Colonic mucosa (tissue), 4 donors: ENCODE results near the gene GRIA4. TPM values are rescaled to one million over a fixed set of nuclear protein-coding genes. Genes with fewer than 3 reads are reported as not detected.
"Not testable (repeated sequence)": the region's sequence is repeated elsewhere in the genome, so short reads cannot be mapped to it uniquely, and the experiment has no call there.

Source experiments
- DNase-seq: peaks from one replicate; pipeline ENCODE4 v3.0.0-alpha.2; 2020
- H3K27ac ChIP-seq: fragments of 200-600 bp; one replicate; pipeline ENCODE4 v1.8.0; 2021
- H3K27me3 ChIP-seq: fragments of 200-600 bp; one replicate; pipeline ENCODE4 v1.8.0; 2021
- H3K36me3 ChIP-seq: fragments of 200-600 bp; one replicate; pipeline ENCODE4 v1.8.0; 2021
- H3K4me1 ChIP-seq: fragments of 200-600 bp; one replicate; pipeline ENCODE4 v1.8.0; 2021; ENCODE audit warnings: mild to moderate bottlenecking
- H3K4me3 ChIP-seq: fragments of 200-600 bp; one replicate; pipeline ENCODE4 v1.8.0; 2021
- H3K9ac ChIP-seq, 2 donors: one replicate each; pipeline ENCODE4 v1.7.0; 2013; ENCODE audit warnings: control low read depth in 2 of 2, low read depth in 2 of 2, low read length in 2 of 2
- H3K9me3 ChIP-seq: fragments of 200-600 bp; one replicate; pipeline ENCODE4 v1.8.0; 2021
- intact Hi-C: fragments of 100-400 bp; cut with DNase I; formaldehyde crosslinking; loops from one replicate; pipeline ENCODE4 v1.14.1; 2022
- total RNA-seq, 2 donors: library from RNA; stranded (reverse); fragmentation: NEBNext Ultra II Directional in 1 of 2; extraction: Animal tissue kit (Norgen Biotek cat#: 25700) in 1 of 2; gene quantifications; one replicate each; pipeline ENCODE4 v1.2.1, GENCODE V29; 2021
- TF ChIP-seq, protein P1 (sequence below): fragments of 200-600 bp; IDR thresholded peaks from one replicate; pipeline ENCODE4 v1.8.0; 2022; ENCODE audit warnings: antibody characterized with exemption, mild to moderate bottlenecking
- donor health status: healthy.
- donor health status: DM: no; HTN: no; CAD: no.
- donor health status: DM: no; HTN: no; CAD: no.

GRIA4 gene
- total RNA-seq, 2 donors from 2014 or later = 0.67 to 0.69 TPM

DNA sequence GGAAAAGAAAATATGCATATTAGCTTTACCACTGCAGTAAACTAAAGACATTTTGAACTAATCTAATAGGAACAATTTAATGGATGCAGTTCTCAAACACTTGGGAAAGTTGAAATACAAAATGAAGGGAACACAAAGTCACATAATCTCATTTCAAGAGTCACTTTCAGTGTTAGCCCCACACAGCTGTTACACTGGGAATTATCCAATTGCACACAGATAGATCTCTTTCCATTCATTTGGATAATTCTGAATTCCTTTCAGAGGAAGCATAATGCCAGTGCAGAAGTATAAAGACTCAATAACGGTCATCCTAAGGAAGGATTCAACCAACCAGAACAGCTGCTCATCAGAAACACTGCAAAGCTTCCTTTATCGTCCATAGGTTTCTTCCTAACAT is 173.3 kb downstream of the GRIA4 start:
- Histone ChIP-seq H3K27me3 (no peaks in the 10 kb centered on the region), H3K36me3 (no peaks in the 10 kb centered on the region), H3K27ac (no peak overlapping the region), H3K9me3 (no peaks in the 10 kb centered on the region), H3K4me1 (no peaks in the 10 kb centered on the region), H3K9ac (no peak overlapping the region), H3K4me3 (no peak overlapping the region)
- no peak for DNase-seq
- intact Hi-C loops = no loop called here
- TF ChIP-seq, protein P1, sequence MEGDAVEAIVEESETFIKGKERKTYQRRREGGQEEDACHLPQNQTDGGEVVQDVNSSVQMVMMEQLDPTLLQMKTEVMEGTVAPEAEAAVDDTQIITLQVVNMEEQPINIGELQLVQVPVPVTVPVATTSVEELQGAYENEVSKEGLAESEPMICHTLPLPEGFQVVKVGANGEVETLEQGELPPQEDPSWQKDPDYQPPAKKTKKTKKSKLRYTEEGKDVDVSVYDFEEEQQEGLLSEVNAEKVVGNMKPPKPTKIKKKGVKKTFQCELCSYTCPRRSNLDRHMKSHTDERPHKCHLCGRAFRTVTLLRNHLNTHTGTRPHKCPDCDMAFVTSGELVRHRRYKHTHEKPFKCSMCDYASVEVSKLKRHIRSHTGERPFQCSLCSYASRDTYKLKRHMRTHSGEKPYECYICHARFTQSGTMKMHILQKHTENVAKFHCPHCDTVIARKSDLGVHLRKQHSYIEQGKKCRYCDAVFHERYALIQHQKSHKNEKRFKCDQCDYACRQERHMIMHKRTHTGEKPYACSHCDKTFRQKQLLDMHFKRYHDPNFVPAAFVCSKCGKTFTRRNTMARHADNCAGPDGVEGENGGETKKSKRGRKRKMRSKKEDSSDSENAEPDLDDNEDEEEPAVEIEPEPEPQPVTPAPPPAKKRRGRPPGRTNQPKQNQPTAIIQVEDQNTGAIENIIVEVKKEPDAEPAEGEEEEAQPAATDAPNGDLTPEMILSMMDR = no peak

DNA sequence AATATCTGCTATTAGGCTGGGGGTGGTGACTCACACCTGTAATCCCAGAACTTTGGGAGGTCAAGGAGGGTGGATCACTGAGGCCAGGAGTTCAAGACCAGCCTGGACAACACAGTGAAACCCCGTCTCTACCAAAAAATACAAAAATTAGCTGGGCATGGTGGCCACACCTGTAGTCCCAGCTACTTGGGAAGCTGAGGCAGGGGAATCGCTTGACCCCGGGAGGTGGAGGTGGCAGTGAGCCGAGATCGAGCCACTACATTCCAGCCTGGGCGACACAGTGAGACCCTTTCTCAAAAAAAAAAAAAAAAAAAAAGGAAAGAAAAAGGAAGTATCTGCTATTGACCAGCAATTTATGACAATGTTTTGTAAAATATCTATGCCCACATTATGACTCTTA is 176.0 kb downstream of the GRIA4 start:
- H3K36me3 ChIP-seq, H3K9ac ChIP-seq, H3K9me3 ChIP-seq, H3K4me3 ChIP-seq, H3K27ac ChIP-seq, H3K27me3 ChIP-seq, H3K4me1 ChIP-seq, DNase-seq, intact Hi-C loops: not testable (repeated sequence)

DNA sequence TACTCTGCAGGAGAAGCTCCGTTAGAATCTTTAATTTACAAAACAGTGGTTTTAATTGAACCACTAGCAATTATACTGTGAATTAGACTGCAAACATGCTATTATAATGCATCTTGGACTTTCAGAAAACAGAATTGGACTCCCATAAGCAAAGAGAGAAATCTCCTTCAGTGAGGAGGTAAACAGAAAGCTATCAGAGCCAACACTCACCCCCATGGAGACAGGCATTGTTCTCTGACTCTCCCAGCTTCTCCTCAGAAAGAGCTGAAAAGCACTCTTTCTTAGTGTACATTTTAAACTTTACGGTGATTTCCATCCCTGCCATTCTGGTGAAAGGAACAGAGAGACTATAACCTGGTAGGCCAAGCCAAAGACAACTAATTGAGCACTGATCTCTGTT is 176.9 kb downstream of the GRIA4 start:
- H3K9me3 ChIP-seq = no peaks in the 10 kb centered on the region
- H3K27ac ChIP-seq = no peak overlapping the region
- H3K4me3 ChIP-seq = no peak overlapping the region
- intact Hi-C loops = no loop called here
- H3K27me3 ChIP-seq = no peaks in the 10 kb centered on the region
- TF ChIP-seq, protein P1 = no peak
- H3K4me1 ChIP-seq = no peaks in the 10 kb centered on the region
- no peaks in the 10 kb centered on the region for H3K36me3 ChIP-seq
- no peak overlapping the region for H3K9ac ChIP-seq
- no peak for DNase-seq

DNA sequence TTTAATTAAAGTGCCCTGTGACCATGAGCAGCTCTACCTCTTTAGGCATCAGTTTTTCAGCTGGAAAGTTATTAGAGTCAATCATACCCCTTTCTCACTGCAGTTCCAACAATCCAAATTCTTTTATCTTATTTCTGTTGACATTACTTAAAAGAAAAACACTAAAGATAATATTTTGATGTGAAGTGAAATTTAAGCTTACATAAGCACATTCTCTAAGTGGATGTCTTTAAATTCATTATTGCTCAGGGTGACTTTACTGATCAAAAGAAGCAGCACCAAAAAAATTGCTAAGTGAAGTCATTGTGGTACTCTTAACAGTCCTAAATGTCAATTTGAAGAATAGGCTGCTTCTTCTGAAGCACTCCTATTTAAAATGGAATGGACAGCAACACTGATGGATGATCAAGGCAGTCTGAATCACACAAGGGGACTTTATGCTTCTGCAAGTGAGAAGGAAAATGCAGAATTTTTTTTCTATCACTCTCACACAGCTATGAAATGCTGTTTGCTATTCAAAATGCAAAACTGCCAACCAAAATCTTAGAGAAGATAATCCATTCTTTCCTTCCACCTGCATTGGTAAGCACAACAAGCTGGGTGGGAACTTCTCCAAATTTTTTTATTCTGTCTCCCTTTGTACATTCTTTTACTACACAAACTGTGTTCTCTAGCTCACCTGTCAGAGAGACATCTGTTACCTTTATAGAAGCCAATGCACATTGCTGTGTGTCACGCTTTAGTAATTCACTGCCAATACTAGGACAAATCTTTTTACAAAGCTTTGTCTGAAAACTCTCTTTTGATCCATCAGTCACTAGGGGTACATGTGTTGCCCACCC is 179.9 kb downstream of the GRIA4 start:
- Histone ChIP-seq H3K4me3 (no peak overlapping the region), H3K9ac (no peak overlapping the region), H3K27me3 (no peaks in the 10 kb centered on the region), H3K4me1 (no peaks in the 10 kb centered on the region), H3K27ac (no peak overlapping the region), H3K36me3 (no peaks in the 10 kb centered on the region), H3K9me3 (no peaks in the 10 kb centered on the region)
- intact Hi-C loops = no loop called here
- no peak for DNase-seq
- TF ChIP-seq, protein P1 = no peak

DNA sequence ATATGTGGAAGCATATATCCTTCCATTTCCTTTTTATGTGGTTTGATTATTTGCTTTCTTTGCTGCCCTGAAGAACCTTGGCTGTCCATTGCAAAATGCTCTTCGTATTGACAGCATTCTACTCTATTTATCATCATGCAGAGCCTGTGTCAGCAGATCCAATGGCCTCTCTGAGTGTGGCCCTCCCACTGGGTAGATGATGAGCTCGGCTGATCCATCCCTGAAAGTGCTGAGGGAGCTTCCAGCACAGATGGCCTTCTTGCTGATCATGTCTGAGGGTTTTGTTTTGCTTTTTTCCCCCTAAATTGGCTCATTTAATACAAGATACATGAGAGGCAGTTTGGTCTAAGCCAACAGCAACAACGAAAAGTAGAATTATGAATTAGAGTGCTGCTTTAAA is 181.0 kb downstream of the GRIA4 start:
- Histone ChIP-seq H3K27me3 (no peaks in the 10 kb centered on the region), H3K27ac (no peak overlapping the region), H3K4me3 (no peak overlapping the region), H3K36me3 (no peaks in the 10 kb centered on the region), H3K9ac (no peak overlapping the region), H3K9me3 (no peaks in the 10 kb centered on the region), H3K4me1 (no peaks in the 10 kb centered on the region)
- TF ChIP-seq, protein P1 = no peak
- no peak for DNase-seq
- intact Hi-C loops = no loop called here

DNA sequence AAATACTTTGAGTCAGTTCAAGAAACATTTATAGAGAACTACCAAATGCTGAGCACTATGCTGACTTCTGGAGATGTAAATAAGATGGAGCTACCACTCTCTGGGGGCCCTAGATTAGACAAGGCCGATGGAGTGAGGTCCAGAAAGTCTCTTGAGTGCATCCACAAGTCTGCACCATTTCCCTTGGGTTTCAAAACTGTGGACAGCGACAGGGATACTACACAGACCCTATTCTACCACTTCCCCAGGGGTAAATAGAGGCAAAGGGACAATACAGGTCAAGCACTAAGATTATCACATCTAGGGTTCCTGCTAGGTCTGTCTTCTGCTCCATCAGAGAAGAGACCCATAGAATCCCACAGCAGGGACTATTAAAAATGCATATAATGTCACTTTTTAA is 183.2 kb downstream of the GRIA4 start:
- DNase-seq = no peak
- H3K4me1 ChIP-seq = no peaks in the 10 kb centered on the region
- H3K4me3 ChIP-seq = no peak overlapping the region
- intact Hi-C loops = no loop called here
- H3K27ac ChIP-seq = no peak overlapping the region
- no peaks in the 10 kb centered on the region for H3K27me3 ChIP-seq
- TF ChIP-seq, protein P1 = no peak
- H3K36me3 ChIP-seq = no peaks in the 10 kb centered on the region
- H3K9ac ChIP-seq = no peak overlapping the region
- H3K9me3 ChIP-seq = no peaks in the 10 kb centered on the region
